NCI-H2171 treated with DMSO at 0.1 percent for 48 hours (cell line): ENCODE results near the gene ATG2A.
A peak's percentile ranks its signal among the peaks of the same experiment; 100 is the strongest.
"Not testable (repeated sequence)": the region's sequence is repeated elsewhere in the genome, so short reads cannot be mapped to it uniquely, and the experiment has no call there.

Experiments
- DNase-seq: peaks from one replicate; lab custom pipeline; 2025; lab: John Stamatoyannopoulos, UW

Gene ATG2A

GRCh38 chr11:64854534-64855502, 62.2 kb downstream of the ATG2A start:
- no peak for DNase-seq

GRCh38 chr11:64854157-64854533, 62.9 kb downstream of the ATG2A start:
- DNase-seq = no peak

GRCh38 chr11:64853709-64854108, 63.3 kb downstream of the ATG2A start:
- DNase-seq = no peak

- DNase-seq = no peak
Observed at GRCh38 chr11:64852804-64853509, 64.1 kb downstream of the ATG2A start.

GRCh38 chr11:64851831-64852351, 65.1 kb downstream of the ATG2A start:
- no peak for DNase-seq

- DNase-seq = no peak
Observed at GRCh38 chr11:64850979-64851567, 65.9 kb downstream of the ATG2A start.

GRCh38 chr11:64849598-64850356, 67.2 kb downstream of the ATG2A start:
- no peak for DNase-seq

GRCh38 chr11:64848826-64849597, 68.0 kb downstream of the ATG2A start:
- no peak for DNase-seq

- DNase-seq = no peak
Observed at GRCh38 chr11:64848214-64848825, 68.7 kb downstream of the ATG2A start.

- peak; percentile 93 for DNase-seq
Observed at GRCh38 chr11:64846998-64847666, 69.9 kb downstream of the ATG2A start.

- not testable (repeated sequence) for DNase-seq
Observed at GRCh38 chr11:64845776-64846129, 71.3 kb downstream of the ATG2A start.

- no peak for DNase-seq
Observed at GRCh38 chr11:64845129-64845775, 71.8 kb downstream of the ATG2A start.
